RKO (cell line): ENCODE results near the gene FSCN2.

Source experiments
- DNase-seq: peaks from one replicate; pipeline ENCODE4 v3.0.0-alpha.2; 2016; ENCODE audit warnings: low spot score

FSCN2 gene

GRCh38 chr17:81491181-81491581 is 37.0 kb upstream of the FSCN2 start:
- no peak for DNase-seq

- no peak for DNase-seq
Observed at GRCh38 chr17:81491761-81492160, 36.4 kb upstream of the FSCN2 start.

GRCh38 chr17:81492202-81492601 is 36.0 kb upstream of the FSCN2 start:
- no peak for DNase-seq

GRCh38 chr17:81492706-81493105 is 35.5 kb upstream of the FSCN2 start:
- DNase-seq: no peak

- no peak for DNase-seq
Observed at GRCh38 chr17:81493198-81494038, 34.8 kb upstream of the FSCN2 start.

- no peak for DNase-seq
Observed at GRCh38 chr17:81494626-81495377, 33.4 kb upstream of the FSCN2 start.

GRCh38 chr17:81498953-81499600 is 29.1 kb upstream of the FSCN2 start:
- DNase-seq: no peak

GRCh38 chr17:81499601-81499970 is 28.6 kb upstream of the FSCN2 start:
- DNase-seq: no peak

- no peak for DNase-seq
Observed at GRCh38 chr17:81500047-81500446, 28.1 kb upstream of the FSCN2 start.

- no peak for DNase-seq
Observed at GRCh38 chr17:81502471-81503017, 25.6 kb upstream of the FSCN2 start.

GRCh38 chr17:81503619-81504018 is 24.6 kb upstream of the FSCN2 start:
- DNase-seq: no peak

GRCh38 chr17:81508639-81509206 is 19.5 kb upstream of the FSCN2 start:
- peak; percentile 59 for DNase-seq

- peak; percentile 41 for DNase-seq
Observed at GRCh38 chr17:81509207-81509971, 18.8 kb upstream of the FSCN2 start.

GRCh38 chr17:81509972-81510784 is 18.0 kb upstream of the FSCN2 start:
- DNase-seq: peak; percentile 48

GRCh38 chr17:81510785-81511553 is 17.2 kb upstream of the FSCN2 start:
- DNase-seq: no peak

- DNase-seq: no peak
Observed at GRCh38 chr17:81511554-81511803, 16.7 kb upstream of the FSCN2 start.

- peak; percentile 48 for DNase-seq
Observed at GRCh38 chr17:81511804-81512561, 16.2 kb upstream of the FSCN2 start.

- peak; percentile 94 for DNase-seq
Observed at GRCh38 chr17:81512562-81513371, 15.4 kb upstream of the FSCN2 start, which contains the start of gene ACTG1. TSS of gene ACTG1 (minus strand) at chr17:81512799. CDS start at chr17:81512354, 445 bp downstream.
